ENCODE data around the gene TMEM51.

TMEM51 gene

DNA sequence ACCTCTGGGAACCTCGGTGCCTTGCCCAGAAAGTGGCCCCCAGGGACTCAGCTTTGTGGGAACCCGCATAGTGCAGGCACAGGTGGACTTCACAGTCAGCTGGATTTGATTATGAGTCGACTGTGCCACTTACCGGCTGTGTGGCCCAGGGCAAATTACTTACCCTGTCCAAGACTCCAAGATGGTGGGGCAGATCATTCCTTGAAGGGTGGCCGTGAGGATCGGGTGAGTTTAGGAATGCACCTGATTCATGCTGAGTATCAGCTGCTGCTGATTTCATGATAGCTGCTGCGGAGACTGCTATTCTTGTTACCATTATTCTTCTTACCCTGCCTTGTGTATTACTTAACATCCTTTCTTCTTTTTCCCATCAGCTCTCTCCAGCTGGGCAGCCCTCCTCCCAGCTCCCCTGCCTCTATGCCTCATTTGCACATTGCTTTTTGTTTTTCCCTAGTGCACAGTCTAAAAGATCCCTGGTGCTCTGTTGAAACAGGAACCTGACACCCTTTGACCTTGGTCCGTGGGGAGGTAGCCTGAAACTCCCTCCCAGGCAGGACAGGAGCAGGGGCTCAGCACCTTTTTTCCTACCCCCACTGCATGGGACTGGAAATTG, 53.0 kb downstream of the TMEM51 start:
- Mint-ChIP-seq H3K9me3 (no peaks in the 10 kb centered on the region), H3K4me1 (ENCODE audit: low read depth in 2 of 2) (no peaks in the 10 kb centered on the region), H3K4me3 (no peak overlapping the region), H3K36me3 (ENCODE audit: insufficient read depth) (no peaks in the 10 kb centered on the region), H3K27ac (no peak overlapping the region), H3K27me3 (peaks cover 35 to 83% of the 10 kb centered on the region in 2 donors)
- ATAC-seq (replicated peaks) (no peak), DNase-seq (no peak)

GRCh38 chr1:15207031-15207828, 53.7 kb downstream of the TMEM51 start:
- Mint-ChIP-seq H3K4me3 (no peak overlapping the region), H3K4me1 (ENCODE audit: low read depth in 2 of 2) (no peaks in the 10 kb centered on the region), H3K27ac (no peak overlapping the region), H3K27me3 (peaks cover 36 to 88% of the 10 kb centered on the region in 2 donors), H3K9me3 (no peaks in the 10 kb centered on the region), H3K36me3 (ENCODE audit: insufficient read depth) (no peaks in the 10 kb centered on the region)
- ATAC-seq (replicated peaks) (no peak), DNase-seq (no peak)

GRCh38 chr1:15207829-15208429, 54.4 kb downstream of the TMEM51 start:
- Mint-ChIP-seq H3K27me3 (peaks cover 37 to 90% of the 10 kb centered on the region in 2 donors), H3K27ac (no peak overlapping the region), H3K9me3 (no peaks in the 10 kb centered on the region), H3K4me3 (no peak overlapping the region), H3K4me1 (ENCODE audit: low read depth in 2 of 2) (no peaks in the 10 kb centered on the region), H3K36me3 (ENCODE audit: insufficient read depth) (no peaks in the 10 kb centered on the region)
- ATAC-seq (replicated peaks), result no peak
- DNase-seq, result no peak

GRCh38 chr1:15210651-15211375, 57.3 kb downstream of the TMEM51 start:
- no peaks in the 10 kb centered on the region for H3K9me3 Mint-ChIP-seq
- peaks cover 32 to 79% of the 10 kb centered on the region in 2 donors for H3K27me3 Mint-ChIP-seq
- H3K27ac Mint-ChIP-seq, result no peak overlapping the region
- H3K4me1 Mint-ChIP-seq (ENCODE audit: low read depth in 2 of 2), result no peaks in the 10 kb centered on the region
- H3K4me3 Mint-ChIP-seq, result no peak overlapping the region
- DNase-seq (no peak), ATAC-seq (replicated peaks) (no peak)
- H3K36me3 Mint-ChIP-seq (ENCODE audit: insufficient read depth), result no peaks in the 10 kb centered on the region

GRCh38 chr1:15211424-15211823, 57.9 kb downstream of the TMEM51 start:
- H3K4me1 Mint-ChIP-seq (ENCODE audit: low read depth in 2 of 2), result no peaks in the 10 kb centered on the region
- H3K9me3 Mint-ChIP-seq, result no peaks in the 10 kb centered on the region
- no peak overlapping the region for H3K4me3 Mint-ChIP-seq
- no peak for ATAC-seq (replicated peaks)
- no peak for DNase-seq
- peaks cover 29 to 72% of the 10 kb centered on the region in 2 donors for H3K27me3 Mint-ChIP-seq
- H3K27ac Mint-ChIP-seq, result no peak overlapping the region
- H3K36me3 Mint-ChIP-seq (ENCODE audit: insufficient read depth), result no peaks in the 10 kb centered on the region

GRCh38 chr1:15212216-15212953, 58.8 kb downstream of the TMEM51 start:
- Mint-ChIP-seq H3K4me1 (ENCODE audit: low read depth in 2 of 2) (peaks cover 0 to 3% of the 10 kb centered on the region in 2 donors), H3K36me3 (ENCODE audit: insufficient read depth) (no peaks in the 10 kb centered on the region), H3K27me3 (peaks cover 29 to 63% of the 10 kb centered on the region in 2 donors), H3K27ac (no peak overlapping the region), H3K9me3 (no peaks in the 10 kb centered on the region), H3K4me3 (no peak overlapping the region)
- no peak for ATAC-seq (replicated peaks)
- no peak for DNase-seq

- Mint-ChIP-seq H3K36me3 (ENCODE audit: insufficient read depth) (no peaks in the 10 kb centered on the region), H3K27me3 (peaks cover 29 to 57% of the 10 kb centered on the region in 2 donors), H3K4me1 (ENCODE audit: low read depth in 2 of 2) (peaks cover 2 to 8% of the 10 kb centered on the region in 2 donors), H3K27ac (no peak overlapping the region), H3K9me3 (no peaks in the 10 kb centered on the region), H3K4me3 (no peak overlapping the region)
- no peak for DNase-seq
- ATAC-seq (replicated peaks), result no peak
Observed at GRCh38 chr1:15212954-15213291, 59.4 kb downstream of the TMEM51 start.

DNA sequence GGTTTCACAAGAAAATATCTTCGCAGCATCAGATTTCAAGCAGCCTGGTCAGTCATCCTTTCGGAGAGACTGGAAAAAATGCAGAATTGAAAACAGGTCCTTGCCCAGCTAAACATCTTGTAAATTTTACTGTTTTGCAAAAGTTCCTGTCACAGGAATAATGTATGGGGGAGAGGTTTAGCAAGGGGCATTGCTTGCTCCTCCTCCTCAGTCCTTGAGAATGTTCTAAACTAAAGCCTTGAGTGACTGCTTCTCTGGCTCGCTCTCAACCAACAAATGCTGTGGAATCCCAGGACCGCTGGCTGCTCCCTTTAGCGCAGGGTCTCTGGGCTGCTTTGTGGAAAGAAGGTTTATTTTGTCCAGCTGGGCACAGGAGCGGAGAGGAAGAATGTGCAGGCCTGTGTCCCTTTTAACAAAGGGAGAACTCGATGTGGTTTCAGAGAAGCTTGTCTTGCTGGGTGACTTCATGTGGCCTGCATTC, 59.8 kb downstream of the TMEM51 start:
- H3K9me3 Mint-ChIP-seq, result no peaks in the 10 kb centered on the region
- no peak overlapping the region for H3K4me3 Mint-ChIP-seq
- no peak for DNase-seq
- H3K27ac Mint-ChIP-seq, result no peak overlapping the region
- H3K36me3 Mint-ChIP-seq (ENCODE audit: insufficient read depth), result no peaks in the 10 kb centered on the region
- ATAC-seq (replicated peaks), result no peak
- H3K4me1 Mint-ChIP-seq (ENCODE audit: low read depth in 2 of 2), result peaks cover 6 to 13% of the 10 kb centered on the region in 2 donors
- H3K27me3 Mint-ChIP-seq, result peaks cover 29 to 53% of the 10 kb centered on the region in 2 donors

GRCh38 chr1:15214527-15214926, 61.0 kb downstream of the TMEM51 start:
- Mint-ChIP-seq H3K4me1 (ENCODE audit: low read depth in 2 of 2) (peaks cover 10 to 21% of the 10 kb centered on the region in 2 donors), H3K9me3 (no peaks in the 10 kb centered on the region), H3K4me3 (no peak overlapping the region), H3K36me3 (ENCODE audit: insufficient read depth) (no peaks in the 10 kb centered on the region), H3K27ac (no peak overlapping the region), H3K27me3 (peaks cover 26 to 49% of the 10 kb centered on the region in 2 donors)
- no peak for DNase-seq
- no peak for ATAC-seq (replicated peaks)

DNA sequence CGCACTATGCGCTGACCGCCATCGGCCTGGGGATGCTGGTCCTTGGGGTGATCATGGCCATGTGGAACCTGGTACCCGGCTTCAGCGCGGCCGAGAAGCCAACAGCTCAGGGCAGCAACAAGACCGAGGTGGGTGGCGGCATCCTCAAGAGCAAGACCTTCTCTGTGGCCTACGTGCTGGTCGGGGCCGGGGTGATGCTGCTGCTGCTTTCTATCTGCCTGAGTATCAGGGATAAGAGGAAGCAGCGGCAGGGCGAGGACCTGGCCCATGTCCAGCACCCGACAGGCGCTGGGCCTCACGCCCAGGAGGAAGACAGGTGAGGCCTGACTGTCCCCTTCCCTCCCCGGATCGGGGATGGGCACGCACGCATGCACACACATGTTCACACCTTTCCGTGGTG, 61.6 kb downstream of the TMEM51 start:
- H3K4me1 Mint-ChIP-seq (ENCODE audit: low read depth in 2 of 2), result peaks cover 10 to 21% of the 10 kb centered on the region in 2 donors
- H3K36me3 Mint-ChIP-seq (ENCODE audit: insufficient read depth), result no peaks in the 10 kb centered on the region
- ATAC-seq (replicated peaks), result no peak
- H3K4me3 Mint-ChIP-seq, result no peak overlapping the region
- DNase-seq, result no peak
- H3K27ac Mint-ChIP-seq, result no peak overlapping the region
- H3K9me3 Mint-ChIP-seq, result no peaks in the 10 kb centered on the region
- peaks cover 20 to 43% of the 10 kb centered on the region in 2 donors for H3K27me3 Mint-ChIP-seq

GRCh38 chr1:15217654-15218053, 64.1 kb downstream of the TMEM51 start:
- H3K27ac Mint-ChIP-seq, result no peak overlapping the region
- ATAC-seq (replicated peaks), result no peak
- DNase-seq, result no peak
- peaks cover 10 to 21% of the 10 kb centered on the region in 2 donors for H3K4me1 Mint-ChIP-seq (ENCODE audit: low read depth in 2 of 2)
- H3K9me3 Mint-ChIP-seq, result no peaks in the 10 kb centered on the region
- peak overlapping the region in 1 of 2 donors; percentile 18 for H3K4me3 Mint-ChIP-seq
- H3K27me3 Mint-ChIP-seq, result peaks cover 5 to 40% of the 10 kb centered on the region in 2 donors
- H3K36me3 Mint-ChIP-seq (ENCODE audit: insufficient read depth), result no peaks in the 10 kb centered on the region

DNA sequence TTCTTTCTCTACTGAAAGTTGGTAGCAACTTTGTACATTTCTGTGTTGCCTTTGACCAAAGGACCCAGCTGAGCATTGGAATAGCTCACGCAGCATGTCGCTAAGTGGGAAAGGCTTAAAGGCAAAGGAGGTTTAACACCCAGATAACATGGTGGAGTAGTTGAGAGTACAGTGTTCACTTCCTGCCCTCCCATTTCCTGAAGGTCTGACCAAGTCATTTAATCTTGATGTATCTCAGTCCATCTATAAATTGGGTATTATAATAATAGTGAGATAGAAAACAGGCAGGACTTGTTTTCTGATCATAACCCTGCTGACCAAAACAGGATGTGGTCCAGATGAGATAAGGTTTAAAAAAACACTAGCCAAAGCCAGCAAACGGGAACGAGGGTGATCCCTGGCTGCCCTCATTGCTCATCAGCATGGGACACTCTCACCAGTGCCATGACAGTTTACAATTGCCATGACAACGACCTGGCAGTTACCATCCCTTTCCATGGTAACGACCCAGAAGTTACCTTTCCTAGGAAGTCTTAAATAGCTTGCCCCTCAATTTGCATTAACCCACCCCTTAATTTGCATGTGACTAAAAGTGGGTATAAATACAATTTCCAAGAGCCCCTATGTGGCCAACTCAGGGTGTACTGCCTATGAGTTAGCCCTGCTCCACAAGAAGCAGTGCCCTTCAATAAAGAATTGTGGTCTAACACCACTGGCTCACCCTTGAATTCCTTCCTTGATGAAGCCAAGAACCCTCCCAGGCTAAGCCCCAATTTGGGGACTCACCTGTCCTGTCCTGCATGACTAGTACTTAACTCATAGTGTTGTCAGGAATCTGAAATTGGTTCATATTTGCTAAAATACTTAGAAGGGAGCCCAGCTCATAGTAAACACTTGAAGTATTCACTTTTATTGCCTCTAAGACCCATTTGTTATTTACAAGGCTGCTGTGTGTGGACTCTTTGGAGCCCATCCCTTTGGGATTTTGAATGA, 65.0 kb downstream of the TMEM51 start:
- H3K9me3 Mint-ChIP-seq, result no peaks in the 10 kb centered on the region
- H3K27ac Mint-ChIP-seq, result peak overlapping the region in 1 of 2 donors; percentile 44
- peaks cover 10 to 21% of the 10 kb centered on the region in 2 donors for H3K4me1 Mint-ChIP-seq (ENCODE audit: low read depth in 2 of 2)
- DNase-seq, result no peak
- H3K36me3 Mint-ChIP-seq (ENCODE audit: insufficient read depth), result no peaks in the 10 kb centered on the region
- peak overlapping the region; percentile 18 to 38 for H3K4me3 Mint-ChIP-seq
- peaks cover 0 to 40% of the 10 kb centered on the region in 2 donors for H3K27me3 Mint-ChIP-seq
- ATAC-seq (replicated peaks), result peak; percentile 40

Data from effector memory CD8-positive, alpha-beta T cell (primary cell).